Caco-2 (cell line): ENCODE measurements around the gene RFC1. TPM values are rescaled to one million over a fixed set of nuclear protein-coding genes. Genes with fewer than 3 reads are reported as not detected.

ENCODE experiments used
- BruUV-seq: library from RNA; stranded (reverse); fragments of 400-500 nt; replicated peaks from 2 replicates; lab custom pipeline; 2021; lab: Mats Ljungman, UMichigan
- CTCF ChIA-PET: fragments of 300-600 bp; sonication (Branson Sonifier 250); formaldehyde crosslinking; loops from one replicate; lab custom pipeline; 2022; ENCODE audit warnings: antibody characterized with exemption; lab: Charles Lee
- POLR2A ChIA-PET: fragments of 300-600 bp; sonication (Branson Sonifier 250); formaldehyde crosslinking; loops from one replicate; lab custom pipeline; 2022; ENCODE audit warnings: antibody characterized with exemption; lab: Charles Lee
- DNase-seq, 2 experiments: peaks; one replicate each; pipeline versions ENCODE4 v3.0.0 to v3.0.0-alpha.2; 2020 to 2022
- H3K27me3 ChIP-seq: replicated peaks from 2 replicates; pipeline ENCODE4 v1.6.0; 2011; ENCODE audit warnings: low read length; ENCODE audit not compliant: control insufficient read depth, insufficient read depth
- H3K36me3 ChIP-seq: 2 replicates; pipeline ENCODE4 v1.5.1; 2011; ENCODE audit warnings: low read length; ENCODE audit not compliant: control insufficient read depth, insufficient read depth
- H3K4me1 ChIP-seq: fragments of 250-450 bp; sonication (Bioruptor Pico); 2 replicates; pipeline ENCODE4 v1.5.1; 2020; ENCODE audit warnings: mild to moderate bottlenecking
- H3K4me3 ChIP-seq: 2 replicates; pipeline ENCODE4 v1.5.1; 2011; ENCODE audit warnings: low read depth, mild to moderate bottlenecking, control low read depth, low read length
- H3K9me3 ChIP-seq: fragments of 250-450 bp; sonication (Bioruptor Pico); 2 replicates; pipeline ENCODE4 v1.5.1; 2020; ENCODE audit warnings: mild to moderate bottlenecking, moderate library complexity
- H3K27ac Mint-ChIP-seq: one replicate; pipeline ENCODE4 v1.8.0; 2022; ENCODE audit warnings: mixed read lengths; ENCODE audit not compliant: unreplicated experiment
- H3K27me3 Mint-ChIP-seq: one replicate; pipeline ENCODE4 v1.8.0; 2022; ENCODE audit warnings: mixed read lengths; ENCODE audit not compliant: insufficient read depth, unreplicated experiment
- H3K36me3 Mint-ChIP-seq: one replicate; pipeline ENCODE4 v1.8.0; 2022; ENCODE audit warnings: mild to moderate bottlenecking, mixed read lengths; ENCODE audit not compliant: insufficient read depth, unreplicated experiment
- H3K4me1 Mint-ChIP-seq: one replicate; pipeline ENCODE4 v1.8.0; 2022; ENCODE audit warnings: low read depth, mixed read lengths; ENCODE audit not compliant: unreplicated experiment
- H3K4me3 Mint-ChIP-seq: one replicate; pipeline ENCODE4 v1.8.0; 2022; ENCODE audit warnings: mild to moderate bottlenecking, moderate library complexity, mixed read lengths; ENCODE audit not compliant: unreplicated experiment
- H3K9me3 Mint-ChIP-seq: one replicate; pipeline ENCODE4 v1.8.0; 2022; ENCODE audit warnings: mixed read lengths; ENCODE audit not compliant: unreplicated experiment
- intact Hi-C: fragments of 100-400 bp; cut with micrococcal nuclease; formaldehyde crosslinking; loops from one replicate; pipeline ENCODE4 v1.10.0; 2022; ENCODE audit not compliant: unreplicated experiment
- total RNA-seq: library from RNA; stranded (reverse); gene quantifications from 2 replicates; pipeline ENCODE4 v1.2.3, GENCODE V29; 2022
- TF ChIP-seq, protein P1 (sequence below), 2 experiments: fragments of 200-600 bp in 1 of 2; IDR thresholded peaks; 1 replicate in 1 of 2; 2 replicates in 1 of 2; pipeline versions ENCODE4 v1.5.1 to v1.8.0; 2011 to 2022; ENCODE audit warnings: antibody characterized with exemption in 1 of 2, control low read depth in 1 of 2, inconsistent platforms in 1 of 2, low read depth in 1 of 2, low read length in 1 of 2, mild to moderate bottlenecking in 1 of 2, moderate library complexity in 1 of 2; ENCODE audit not compliant: insufficient read depth in 1 of 2, severe bottlenecking in 1 of 2, unreplicated experiment in 1 of 2

The RFC1 gene
- total RNA-seq, 1 experiment from 2014 or later: 63.4 TPM

DNA sequence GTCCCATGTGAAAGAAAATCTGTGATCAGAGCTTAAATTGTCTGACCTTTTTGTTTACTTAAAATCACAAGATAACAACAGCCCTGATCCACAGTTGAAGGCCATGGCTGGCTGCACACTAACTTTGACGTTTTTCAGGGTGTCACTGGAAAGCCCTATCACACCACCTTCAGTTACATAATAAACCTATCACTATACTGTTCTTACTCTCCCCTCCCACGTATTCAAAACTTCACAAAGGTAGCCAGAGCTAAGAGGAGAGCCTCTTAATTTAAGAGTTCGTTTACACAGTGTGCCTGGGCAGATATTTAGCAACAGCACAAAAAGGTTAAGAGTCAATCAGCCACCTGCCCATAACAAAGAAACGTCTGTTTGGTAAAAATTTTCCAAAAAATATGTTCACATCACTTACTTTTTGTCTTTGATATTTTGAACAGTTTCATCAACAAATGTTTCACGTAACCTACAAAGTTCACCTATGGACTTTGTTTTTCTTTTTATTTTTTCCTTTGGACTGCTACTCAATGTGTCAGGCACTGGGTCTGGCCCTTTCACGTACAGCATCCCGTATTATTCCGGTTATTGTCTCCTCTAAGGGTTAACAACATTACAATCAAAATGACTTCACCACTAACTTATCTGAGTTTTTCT lies 25.0 kb downstream of the RFC1 start:
- BruUV-seq: no TSS peak
- H3K27me3 Mint-ChIP-seq: no peaks in the 10 kb centered on the region
- POLR2A ChIA-PET: interaction anchor here (1.5 kb wide), 1 partner anchor 25 kb away, joined by 3 read pairs; the partner anchor contains the start of gene RFC1

DNA sequence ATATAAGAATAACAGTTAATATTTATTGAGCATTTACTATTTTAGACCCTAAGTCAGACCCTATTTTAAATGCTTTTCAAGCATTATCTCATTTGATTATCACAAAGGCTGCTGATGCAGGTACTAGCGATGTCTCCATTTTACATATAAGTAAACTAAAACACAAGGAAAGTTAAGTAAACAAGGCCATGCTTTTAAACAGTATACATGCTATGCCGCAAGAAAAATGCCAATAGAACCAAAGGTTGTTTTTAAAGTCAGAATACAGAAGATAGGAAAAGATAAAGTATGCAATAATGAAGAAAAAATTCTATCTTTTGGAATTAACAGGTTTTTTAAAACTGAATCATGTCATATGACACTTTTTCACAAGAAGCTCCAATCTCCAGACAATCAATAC lies 26.2 kb downstream of the RFC1 start:
- DNase-seq: no peak
- CTCF ChIA-PET: no interaction called here
- POLR2A ChIA-PET: interaction anchor here (1.5 kb wide), 1 partner anchor 26 kb away, joined by 3 read pairs; the partner anchor contains the start of gene RFC1
- Mint-ChIP-seq H3K36me3 (peaks cover 29% of the 10 kb centered on the region), H3K27me3 (no peaks in the 10 kb centered on the region), H3K4me1 (no peaks in the 10 kb centered on the region), H3K27ac (no peak overlapping the region), H3K9me3 (no peaks in the 10 kb centered on the region), H3K4me3 (no peak overlapping the region)
- H3K27me3 ChIP-seq: no peaks in the 10 kb centered on the region
- H3K4me1 ChIP-seq: peaks cover 11% of the 10 kb centered on the region
- no peak overlapping the region for H3K4me3 ChIP-seq
- no peaks in the 10 kb centered on the region for H3K36me3 ChIP-seq
- intact Hi-C loops: no loop called here
- BruUV-seq: no TSS peak
- TF ChIP-seq, protein P1, sequence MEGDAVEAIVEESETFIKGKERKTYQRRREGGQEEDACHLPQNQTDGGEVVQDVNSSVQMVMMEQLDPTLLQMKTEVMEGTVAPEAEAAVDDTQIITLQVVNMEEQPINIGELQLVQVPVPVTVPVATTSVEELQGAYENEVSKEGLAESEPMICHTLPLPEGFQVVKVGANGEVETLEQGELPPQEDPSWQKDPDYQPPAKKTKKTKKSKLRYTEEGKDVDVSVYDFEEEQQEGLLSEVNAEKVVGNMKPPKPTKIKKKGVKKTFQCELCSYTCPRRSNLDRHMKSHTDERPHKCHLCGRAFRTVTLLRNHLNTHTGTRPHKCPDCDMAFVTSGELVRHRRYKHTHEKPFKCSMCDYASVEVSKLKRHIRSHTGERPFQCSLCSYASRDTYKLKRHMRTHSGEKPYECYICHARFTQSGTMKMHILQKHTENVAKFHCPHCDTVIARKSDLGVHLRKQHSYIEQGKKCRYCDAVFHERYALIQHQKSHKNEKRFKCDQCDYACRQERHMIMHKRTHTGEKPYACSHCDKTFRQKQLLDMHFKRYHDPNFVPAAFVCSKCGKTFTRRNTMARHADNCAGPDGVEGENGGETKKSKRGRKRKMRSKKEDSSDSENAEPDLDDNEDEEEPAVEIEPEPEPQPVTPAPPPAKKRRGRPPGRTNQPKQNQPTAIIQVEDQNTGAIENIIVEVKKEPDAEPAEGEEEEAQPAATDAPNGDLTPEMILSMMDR (IDR thresholded peaks at IDR 0.05; ENCODE audit: insufficient read depth in 1 of 2, low read depth in 1 of 2, low read length in 1 of 2, severe bottlenecking in 1 of 2, unreplicated experiment in 1 of 2): no peak
- H3K9me3 ChIP-seq: no peaks in the 10 kb centered on the region

More for the DNA sequence above, 25.0 kb downstream of the RFC1 start:
- H3K4me3 ChIP-seq: no peak overlapping the region
- DNase-seq: no peak
- H3K9me3 ChIP-seq: no peaks in the 10 kb centered on the region
- H3K4me1 ChIP-seq: peaks cover 11% of the 10 kb centered on the region
- CTCF ChIA-PET: no interaction called here
- intact Hi-C loops: no loop called here
- no peak overlapping the region for H3K4me3 Mint-ChIP-seq
- H3K27me3 ChIP-seq: no peaks in the 10 kb centered on the region
- H3K36me3 Mint-ChIP-seq: peaks cover 29% of the 10 kb centered on the region
- H3K36me3 ChIP-seq: no peaks in the 10 kb centered on the region
- no peak overlapping the region for H3K27ac Mint-ChIP-seq
- TF ChIP-seq, protein P1 (IDR thresholded peaks at IDR 0.05; ENCODE audit: insufficient read depth in 1 of 2, low read depth in 1 of 2, low read length in 1 of 2, severe bottlenecking in 1 of 2, unreplicated experiment in 1 of 2): no peak
- no peaks in the 10 kb centered on the region for H3K4me1 Mint-ChIP-seq
- H3K9me3 Mint-ChIP-seq: no peaks in the 10 kb centered on the region

GRCh38 chr4:39337841-39338240 lies 28.3 kb downstream of the RFC1 start:
- TF ChIP-seq, protein P1 (IDR thresholded peaks at IDR 0.05; ENCODE audit: insufficient read depth in 1 of 2, low read depth in 1 of 2, low read length in 1 of 2, severe bottlenecking in 1 of 2, unreplicated experiment in 1 of 2): no peak
- CTCF ChIA-PET: no interaction called here
- peaks cover 20% of the 10 kb centered on the region for H3K36me3 Mint-ChIP-seq

More at GRCh38 chr4:39337841-39338240, 28.3 kb downstream of the RFC1 start:
- H3K9me3 ChIP-seq: no peaks in the 10 kb centered on the region
- peaks cover 11% of the 10 kb centered on the region; the same call in 1 of the 2 replicates for H3K4me1 ChIP-seq
- POLR2A ChIA-PET: no interaction called here
- intact Hi-C loops: no loop called here
- no peaks in the 10 kb centered on the region for H3K4me1 Mint-ChIP-seq
- H3K27me3 Mint-ChIP-seq: no peaks in the 10 kb centered on the region
- no TSS peak for BruUV-seq
- no peaks in the 10 kb centered on the region for H3K36me3 ChIP-seq
- H3K4me3 ChIP-seq: no peak overlapping the region
- no peaks in the 10 kb centered on the region for H3K9me3 Mint-ChIP-seq
- no peaks in the 10 kb centered on the region for H3K27me3 ChIP-seq
- no peak overlapping the region for H3K27ac Mint-ChIP-seq
- no peak overlapping the region for H3K4me3 Mint-ChIP-seq
- no peak for DNase-seq
